Psoas muscle (tissue), 8 donors: ENCODE data around the gene UMODL1. TPM values are rescaled to one million over a fixed set of nuclear protein-coding genes. Genes with fewer than 3 reads are reported as not detected.

ENCODE experiments used
- ATAC-seq, 4 donors: fragments of 200-7000 bp; cut with Tn5 transposase; one replicate each; pipeline ENCODE4 v1.9.1; 2020; ENCODE audit warnings: moderate library complexity in 3 of 4, mild to moderate bottlenecking in 2 of 4
- DNase-seq, 2 donors: peaks; one replicate each; pipeline ENCODE4 v3.0.0-alpha.2; 2020
- H3K27ac ChIP-seq: fragments of 200-600 bp; one replicate; pipeline ENCODE4 v1.8.0; 2022
- H3K27me3 ChIP-seq, 3 donors: fragments of 200-600 bp in 1 of 3; one replicate each; pipeline versions ENCODE4 v1.6.1 to v1.8.0; 2013 to 2022; ENCODE audit warnings: low read length in 2 of 3, mild to moderate bottlenecking in 2 of 3, moderate library complexity in 1 of 3; ENCODE audit not compliant: insufficient read depth in 3 of 3
- H3K36me3 ChIP-seq, 2 donors: fragments of 200-600 bp in 1 of 2; one replicate each; pipeline versions ENCODE4 v1.6.1 to v1.8.0; 2013 to 2022; ENCODE audit warnings: low read depth in 1 of 2, mild to moderate bottlenecking in 1 of 2, moderate library complexity in 1 of 2; ENCODE audit not compliant: insufficient read depth in 1 of 2
- H3K4me1 ChIP-seq: fragments of 200-600 bp; one replicate; pipeline ENCODE4 v1.8.0; 2022
- H3K4me3 ChIP-seq: fragments of 200-600 bp; one replicate; pipeline ENCODE4 v1.8.0; 2022; ENCODE audit warnings: mild to moderate bottlenecking
- H3K9me3 ChIP-seq: fragments of 200-600 bp; one replicate; pipeline ENCODE4 v1.8.0; 2022
- CTCF ChIP-seq: fragments of 200-600 bp; IDR thresholded peaks from one replicate; pipeline ENCODE4 v1.8.0; 2022; ENCODE audit warnings: antibody characterized with exemption
- WGBS, 3 donors: extraction: QIAGEN DNeasy Blood & Tissue Kit; methylation state at CpG; one replicate each; pipeline versions ENCODE4 v1.1.6 to v1.1.7; 2013; 5-methylcytosine and 5-hydroxymethylcytosine counted together
- intact Hi-C, 2 donors: fragments of 100-400 bp; cut with DNase I; formaldehyde crosslinking; loops; one replicate each; pipeline versions ENCODE4 v1.11.0 to v1.14.2; 2022
- polyA plus RNA-seq, 3 donors: library from polyadenylated mRNA; stranded (reverse); fragments of 200-250 nt; gene quantifications; one replicate each; pipeline ENCODE4 v1.2.3, GENCODE V29; 2013
- total RNA-seq, 4 donors: library from RNA; stranded (reverse); fragmentation: NEBNext Ultra II Directional in 2 of 4; extraction: Animal tissue kit (Norgen Biotek cat#: 25700) in 2 of 4; gene quantifications; one replicate each; pipeline versions ENCODE4 v1.2.1 to v1.2.4, GENCODE V29; 2021 to 2023
- donor health status: healthy with polysubstance abuse.
- donor health status: DM: no; HTN: no; CAD: no; lungs with moderate emphysema.
- donor health status: Bipolar disorder and iron deficiency.
- donor health status: healthy.
- donor health status: DM: yes; HTN: yes; CAD: no.
- donor health status: DM: no; HTN: no; CAD: no.
- donor health status: DM: no; HTN: no; CAD: no.
- donor health status: DM: yes; HTN: yes; CAD: no.

Gene UMODL1
- total and polyA plus RNA-seq, 7 donors, result not detected

DNA sequence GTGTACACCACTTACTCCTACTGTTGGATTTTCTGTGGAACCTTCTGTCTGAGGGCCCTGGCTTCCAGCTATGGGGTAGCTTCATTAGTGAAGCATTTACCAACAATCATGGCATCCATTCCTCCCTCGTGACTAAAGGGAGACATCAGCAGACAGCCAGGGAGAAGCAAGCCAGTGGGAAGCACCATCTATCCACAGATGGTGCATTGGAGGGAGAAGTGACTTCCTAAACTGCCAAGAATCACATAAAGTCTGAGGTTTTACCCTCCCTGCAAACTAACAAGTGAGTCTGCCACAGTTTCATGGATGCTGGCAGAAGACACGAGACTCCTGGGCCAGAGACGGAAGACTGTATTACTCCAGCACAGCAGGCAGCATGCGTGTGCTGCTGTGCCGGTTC lies 31.4 kb downstream of the UMODL1 start:
- Histone ChIP-seq H3K4me3 (no peak overlapping the region), H3K36me3 (no peaks in the 10 kb centered on the region), H3K4me1 (no peaks in the 10 kb centered on the region), H3K27me3 (peaks cover 0 to 4% (median 3%) of the 10 kb centered on the region in 3 donors), H3K27ac (no peak overlapping the region), H3K9me3 (no peaks in the 10 kb centered on the region)
- intact Hi-C loops, result no loop called here
- TF ChIP-seq CTCF, result no peak
- WGBS, 3 donors, result 65 to 71% (median 71%) methylated on average over 5 of the region's 5 CpGs
- no peak for ATAC-seq
- DNase-seq, result no peak

GRCh38 chr21:42102991-42103390 lies 31.9 kb downstream of the UMODL1 start:
- DNase-seq (no peak), ATAC-seq (no peak)
- no peaks in the 10 kb centered on the region for H3K9me3 ChIP-seq
- no peak overlapping the region for H3K4me3 ChIP-seq
- intact Hi-C loops, result no loop called here
- H3K27me3 ChIP-seq, result peaks cover 0 to 4% (median 3%) of the 10 kb centered on the region in 3 donors
- H3K27ac ChIP-seq, result no peak overlapping the region
- TF ChIP-seq CTCF, result no peak
- 64 to 86% (median 73%) methylated on average over 1 of the region's 1 CpG for WGBS, 3 donors
- no peaks in the 10 kb centered on the region for H3K36me3 ChIP-seq
- H3K4me1 ChIP-seq, result no peaks in the 10 kb centered on the region

GRCh38 chr21:42103843-42104242 lies 32.7 kb downstream of the UMODL1 start:
- H3K27ac ChIP-seq, result no peak overlapping the region
- WGBS, 3 donors, result 82 to 83% (median 82%) methylated on average over 13 of the region's 13 CpGs
- no peaks in the 10 kb centered on the region for H3K4me1 ChIP-seq
- H3K9me3 ChIP-seq, result no peaks in the 10 kb centered on the region
- ATAC-seq, result no peak
- no peaks in the 10 kb centered on the region for H3K36me3 ChIP-seq
- no peak for TF ChIP-seq CTCF
- no peak for DNase-seq
- intact Hi-C loops, result no loop called here
- H3K4me3 ChIP-seq, result no peak overlapping the region
- peaks cover 0 to 4% (median 3%) of the 10 kb centered on the region in 3 donors for H3K27me3 ChIP-seq

- no peak overlapping the region for H3K27ac ChIP-seq
- H3K4me3 ChIP-seq, result no peak overlapping the region
- intact Hi-C loops, result no loop called here
- H3K4me1 ChIP-seq, result no peaks in the 10 kb centered on the region
- H3K36me3 ChIP-seq, result no peaks in the 10 kb centered on the region
- ATAC-seq (no peak), DNase-seq (no peak)
- H3K9me3 ChIP-seq, result no peaks in the 10 kb centered on the region
- no peak for TF ChIP-seq CTCF
- WGBS, 3 donors, result 80 to 88% (median 84%) methylated on average over 26 of the region's 26 CpGs
- H3K27me3 ChIP-seq, result peaks cover 0 to 11% (median 3%) of the 10 kb centered on the region in 3 donors
Observed at GRCh38 chr21:42105476-42106315, 34.6 kb downstream of the UMODL1 start.
